Thymus (tissue), 14 donors: ENCODE results near the gene TMEM92. TPM values are rescaled to one million over a fixed set of nuclear protein-coding genes. Genes with fewer than 3 reads are reported as not detected.

Source experiments
- DNase-seq, 9 donors: peaks; one replicate each; pipeline ENCODE4 v3.0.0-alpha.2; 2013; ENCODE audit warnings: low spot score in 9 of 9, low read depth in 6 of 9, missing footprints in 1 of 9
- H3K27ac ChIP-seq, 2 donors: one replicate each; pipeline ENCODE4 v1.5.1; 2013; ENCODE audit warnings: control low read depth in 1 of 2, low read depth in 1 of 2, low read length in 1 of 2, mild to moderate bottlenecking in 1 of 2, moderate library complexity in 1 of 2
- H3K27me3 ChIP-seq, 2 donors: one replicate each; pipeline ENCODE4 v1.5.1; 2013; ENCODE audit warnings: low read length in 1 of 2; ENCODE audit not compliant: control insufficient read depth in 2 of 2, insufficient read depth in 1 of 2
- H3K36me3 ChIP-seq, 2 donors: one replicate each; pipeline ENCODE4 v1.5.1; 2013; ENCODE audit warnings: low read length in 1 of 2, mild to moderate bottlenecking in 1 of 2, moderate library complexity in 1 of 2; ENCODE audit not compliant: control insufficient read depth in 2 of 2, insufficient read depth in 2 of 2
- H3K4me1 ChIP-seq, 2 donors: one replicate each; pipeline ENCODE4 v1.5.1; 2013; ENCODE audit warnings: low read length in 2 of 2; ENCODE audit not compliant: control insufficient read depth in 2 of 2, insufficient read depth in 2 of 2
- H3K4me3 ChIP-seq, 2 donors: one replicate each; pipeline ENCODE4 v1.5.1; 2013; ENCODE audit warnings: low read length in 2 of 2, control low read depth in 1 of 2, mild to moderate bottlenecking in 1 of 2
- H3K9me3 ChIP-seq, 2 donors: one replicate each; pipeline ENCODE4 v1.5.1; 2013; ENCODE audit warnings: low read length in 1 of 2, mild to moderate bottlenecking in 1 of 2; ENCODE audit not compliant: control insufficient read depth in 2 of 2, insufficient read depth in 1 of 2
- WGBS: extraction: QIAGEN DNeasy Blood & Tissue Kit; methylation state at CpG from one replicate; pipeline ENCODE4 v1.1.7; 2013; 5-methylcytosine and 5-hydroxymethylcytosine counted together
- long read RNA-seq, 10 donors: transcript quantifications; one replicate each; lab custom pipeline, GENCODE V29; 2026
- polyA plus RNA-seq: library from polyadenylated mRNA; stranded (reverse); fragments of 200-250 nt; gene quantifications from one replicate; pipeline ENCODE4 v1.2.3, GENCODE V29; 2013
- total RNA-seq: library from RNA; stranded (reverse); fragments of 120-200 nt; gene quantifications from one replicate; pipeline ENCODE4 v1.2.4, GENCODE V29; 2013
- donor health status: healthy.

Gene TMEM92
- total RNA-seq (0.09 TPM), polyA plus RNA-seq (0.09 TPM)
- long read RNA-seq, donor 1 = 0 reads
- long read RNA-seq, donor 2 = 0 reads
- long read RNA-seq, donor 3 = 0 reads
- long read RNA-seq, donor 4 = 0 reads
- long read RNA-seq, donor 5, partial matches to known transcripts = 0 of 1 reads
- long read RNA-seq, donor 5, other reads (novel, unspliced or antisense) = 0 of 1 reads
- long read RNA-seq, donor 6 = 0 reads
- long read RNA-seq, donor 7 = 0 reads
- long read RNA-seq, donor 8 = 0 reads
- long read RNA-seq, donor 9 = 0 reads
- long read RNA-seq, donor 10 = 0 reads

DNA sequence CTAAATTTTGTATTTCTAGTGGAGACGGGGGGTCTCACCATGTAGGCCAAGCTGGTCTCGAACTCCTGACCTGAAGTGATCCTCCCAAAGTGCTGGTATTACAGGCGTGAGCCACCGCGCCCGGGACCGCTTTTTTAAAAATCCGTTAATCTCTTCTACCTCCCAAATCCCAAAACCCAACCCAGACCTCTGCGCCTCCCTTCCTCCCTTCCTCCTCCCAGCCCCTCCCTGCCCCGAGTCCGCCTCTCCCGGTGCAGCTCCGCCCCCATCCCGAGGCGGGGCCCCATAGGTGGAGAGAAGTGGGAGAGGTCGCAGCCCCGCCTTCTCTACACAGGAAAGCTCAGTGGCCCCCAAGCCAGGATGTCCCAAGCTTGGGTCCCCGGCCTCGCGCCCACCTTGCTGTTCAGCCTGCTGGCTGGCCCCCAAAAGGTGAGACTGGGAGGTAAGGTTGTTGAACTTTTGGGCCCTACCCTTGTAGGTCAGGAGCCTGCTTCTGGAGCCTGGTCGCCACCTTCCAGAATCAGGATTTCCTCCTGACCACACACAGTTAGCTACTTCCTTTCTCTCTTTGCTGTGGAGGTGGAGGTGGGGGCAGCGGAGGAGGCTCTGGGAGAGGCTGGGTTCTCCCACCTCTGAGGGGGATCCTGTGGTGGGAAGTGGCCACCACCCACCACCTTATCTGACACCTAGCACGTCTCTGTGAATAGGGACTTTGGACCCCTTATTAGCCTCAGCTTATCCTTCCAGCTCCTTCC is at the start of gene TMEM92:
Gene TMEM92, plus strand, starts transcription at position 325 of the 755 bp plus-strand sequence. Its CDS starts 36 bp downstream, at position 361.
- no peaks in the 10 kb centered on the region for H3K9me3 ChIP-seq
- H3K27ac ChIP-seq = no peak within 1 kb of the TSS
- DNase-seq = peak in 1 of 9 donors; percentile 21
- WGBS = 13% methylated on average over 23 of the region's 23 CpGs
- H3K4me1 ChIP-seq = peaks cover 0 to 5% of the 10 kb centered on the region in 2 donors
- H3K4me3 ChIP-seq = no peak within 1 kb of the TSS
- H3K27me3 ChIP-seq = peaks cover 24 to 57% of the 10 kb centered on the region in 2 donors
- no peaks in the 10 kb centered on the region for H3K36me3 ChIP-seq

DNA sequence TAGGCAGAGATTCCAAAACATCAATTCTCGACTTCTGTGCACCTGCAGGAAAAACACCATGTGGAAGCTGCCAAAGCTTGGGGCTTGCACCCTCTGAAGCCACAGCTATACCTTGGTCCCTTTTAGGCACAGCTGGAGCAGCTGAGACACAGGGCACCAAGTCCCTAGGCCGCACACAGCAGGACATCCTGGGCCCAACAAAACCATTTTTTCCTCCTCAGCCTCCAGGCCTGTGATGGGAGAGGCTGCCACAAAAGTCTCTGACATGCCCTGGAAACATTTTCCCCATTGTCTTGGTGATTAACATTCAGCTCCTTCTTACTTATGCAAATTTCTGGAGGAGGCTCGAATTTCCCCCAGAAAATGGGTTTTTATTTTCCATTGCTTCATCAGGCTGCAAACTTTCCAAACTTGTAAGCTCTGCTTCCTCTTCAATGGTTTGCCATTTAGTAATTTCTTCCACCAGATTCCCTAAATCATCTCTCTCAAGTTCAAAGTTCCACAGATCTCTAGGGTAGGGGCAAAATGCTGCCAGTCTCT is 48.5 kb upstream of the TMEM92 start:
- peaks cover 4 to 12% of the 10 kb centered on the region in 2 donors for H3K4me1 ChIP-seq
- H3K9me3 ChIP-seq = peaks cover 0 to 8% of the 10 kb centered on the region in 2 donors
- no peak overlapping the region for H3K27ac ChIP-seq
- H3K4me3 ChIP-seq = no peak overlapping the region
- DNase-seq = no peak
- H3K36me3 ChIP-seq = no peaks in the 10 kb centered on the region
- H3K27me3 ChIP-seq = no peaks in the 10 kb centered on the region
- 84% methylated on average over 3 of the region's 3 CpGs for WGBS

DNA sequence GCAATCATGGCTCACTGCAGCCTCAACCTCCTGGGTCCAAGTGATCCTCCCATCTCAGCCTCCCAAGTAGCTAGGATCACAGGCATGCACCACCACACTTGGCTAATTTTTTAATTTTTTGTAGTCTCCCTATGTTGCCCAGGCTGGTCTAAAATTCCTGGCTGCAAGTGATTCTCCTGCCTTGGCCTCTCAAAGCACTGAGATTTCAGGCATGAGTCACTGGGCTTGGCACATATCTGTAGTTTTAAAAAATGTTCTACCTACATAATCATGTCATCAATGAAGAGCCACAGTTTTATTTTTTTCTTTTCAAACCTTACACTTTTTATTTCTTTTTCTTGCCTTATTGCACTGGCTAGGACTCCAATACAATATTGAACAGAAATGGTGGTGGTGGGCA is 39.7 kb upstream of the TMEM92 start:
- H3K36me3 ChIP-seq = no peaks in the 10 kb centered on the region
- H3K27me3 ChIP-seq = peaks cover 0 to 2% of the 10 kb centered on the region in 2 donors
- no peak overlapping the region for H3K4me3 ChIP-seq
- no peak overlapping the region for H3K27ac ChIP-seq
- DNase-seq = no peak
- peaks cover 0 to 4% of the 10 kb centered on the region in 2 donors for H3K9me3 ChIP-seq
- no peaks in the 10 kb centered on the region for H3K4me1 ChIP-seq

DNA sequence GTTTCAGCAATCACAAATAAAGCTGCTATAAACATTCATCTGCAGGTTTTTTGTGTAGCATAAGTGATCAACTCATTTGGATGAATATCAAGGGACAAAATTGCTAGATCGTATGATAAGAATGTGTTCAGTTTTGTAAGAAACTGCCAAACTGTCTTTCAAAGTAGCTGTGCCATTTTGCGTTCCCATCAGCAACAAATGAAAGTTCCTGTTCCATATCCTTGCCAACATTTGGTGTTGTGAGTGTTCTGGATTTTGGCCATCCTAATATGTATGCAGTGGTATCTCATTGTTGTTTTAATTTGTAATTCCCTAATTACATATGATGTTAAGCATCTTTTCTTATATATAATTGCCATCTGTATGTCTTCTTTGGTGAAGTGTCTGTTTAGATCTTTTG is 36.4 kb upstream of the TMEM92 start:
- no peak overlapping the region for H3K4me3 ChIP-seq
- no peak overlapping the region for H3K27ac ChIP-seq
- H3K9me3 ChIP-seq = peaks cover 0 to 4% of the 10 kb centered on the region in 2 donors
- peaks cover 0 to 2% of the 10 kb centered on the region in 2 donors for H3K27me3 ChIP-seq
- WGBS = 90% methylated on average over 2 of the region's 2 CpGs
- DNase-seq = no peak
- H3K36me3 ChIP-seq = no peaks in the 10 kb centered on the region
- H3K4me1 ChIP-seq = no peaks in the 10 kb centered on the region

DNA sequence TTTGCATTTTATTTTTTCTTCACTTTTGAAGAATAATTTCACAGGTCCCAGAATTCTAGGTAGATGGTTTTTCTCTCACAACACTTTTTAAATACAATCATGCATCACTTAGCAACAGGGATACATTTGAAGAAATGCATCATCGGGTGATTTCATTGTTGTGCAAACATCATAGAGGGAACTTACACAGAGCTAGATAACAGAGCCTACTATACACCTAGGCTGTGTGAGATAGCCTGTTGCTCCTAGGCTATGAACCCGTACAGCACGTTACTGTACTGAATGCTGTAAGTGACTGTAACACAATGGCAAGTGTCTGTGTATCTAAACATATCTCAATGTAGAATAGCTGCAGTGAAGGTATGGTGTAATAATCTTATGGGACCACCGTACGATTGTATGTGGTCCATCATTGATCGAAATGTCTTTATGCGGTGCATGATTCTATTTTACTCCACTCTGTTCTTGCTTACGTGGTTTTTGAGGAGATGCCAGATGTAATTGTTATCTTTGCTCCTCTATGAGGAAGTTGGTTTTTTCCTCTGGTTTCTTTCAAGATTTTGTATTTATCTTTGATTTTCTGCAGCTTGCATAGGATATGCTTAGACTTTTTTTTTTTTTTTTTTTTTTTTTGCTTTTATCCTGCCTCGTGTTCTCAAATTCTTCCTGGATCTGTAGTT is 35.5 kb upstream of the TMEM92 start:
- Histone ChIP-seq H3K9me3 (peaks cover 0 to 4% of the 10 kb centered on the region in 2 donors), H3K36me3 (no peaks in the 10 kb centered on the region), H3K4me3 (no peak overlapping the region), H3K27me3 (peaks cover 0 to 2% of the 10 kb centered on the region in 2 donors), H3K4me1 (no peaks in the 10 kb centered on the region), H3K27ac (no peak overlapping the region)
- WGBS = 51% methylated on average over 9 of the region's 9 CpGs
- DNase-seq = no peak

DNA sequence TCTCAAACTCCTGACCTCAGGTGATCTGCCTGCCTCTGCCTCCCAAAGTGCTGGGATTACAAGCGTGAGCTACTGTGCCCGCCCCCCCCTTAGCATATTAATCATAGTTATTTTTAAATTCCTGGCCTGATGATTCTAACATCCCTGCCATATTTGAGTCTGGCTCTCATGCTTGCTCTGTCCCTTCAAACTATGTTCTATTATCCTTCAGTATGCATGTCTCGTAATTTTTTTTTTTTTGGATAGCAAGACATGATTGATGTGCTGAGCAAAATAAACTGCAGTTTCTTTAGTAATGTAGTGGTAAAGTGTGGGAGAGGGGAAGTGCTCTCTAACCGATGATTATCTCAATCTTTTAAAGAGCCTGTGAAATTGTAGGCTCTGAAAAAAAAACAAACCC is 34.3 kb upstream of the TMEM92 start:
- H3K36me3 ChIP-seq = no peaks in the 10 kb centered on the region
- no peak overlapping the region for H3K4me3 ChIP-seq
- no peak overlapping the region for H3K27ac ChIP-seq
- DNase-seq = no peak
- no peaks in the 10 kb centered on the region for H3K9me3 ChIP-seq
- no peaks in the 10 kb centered on the region for H3K4me1 ChIP-seq
- 47% methylated on average over 4 of the region's 4 CpGs for whole genome bisulfite sequencing
- peaks cover 0 to 2% of the 10 kb centered on the region in 2 donors for H3K27me3 ChIP-seq

DNA sequence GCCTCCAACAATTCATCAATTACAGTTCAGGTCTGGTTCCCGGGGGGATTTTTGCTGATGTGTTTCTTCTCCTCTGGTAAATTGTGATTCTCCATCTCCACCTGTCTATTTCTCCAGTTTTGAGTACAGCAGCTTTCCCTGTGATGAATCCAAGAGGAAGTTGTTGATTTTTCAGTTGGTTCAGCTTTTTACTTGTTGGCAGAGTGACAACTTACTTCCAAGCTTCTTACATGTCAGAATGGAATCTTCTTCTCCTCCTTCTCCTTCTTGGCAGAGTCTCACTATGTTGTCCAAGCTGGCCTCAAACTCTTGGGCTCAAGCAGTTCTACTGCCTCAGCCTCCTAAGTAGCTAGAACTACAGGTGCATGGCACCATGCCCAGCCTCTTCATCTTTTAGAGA is 33.4 kb upstream of the TMEM92 start:
- Histone ChIP-seq H3K4me3 (no peak overlapping the region), H3K27me3 (no peaks in the 10 kb centered on the region), H3K27ac (no peak overlapping the region), H3K9me3 (no peaks in the 10 kb centered on the region), H3K4me1 (no peaks in the 10 kb centered on the region), H3K36me3 (no peaks in the 10 kb centered on the region)
- WGBS = 100% methylated on average over 1 of the region's 1 CpG
- DNase-seq = no peak

DNA sequence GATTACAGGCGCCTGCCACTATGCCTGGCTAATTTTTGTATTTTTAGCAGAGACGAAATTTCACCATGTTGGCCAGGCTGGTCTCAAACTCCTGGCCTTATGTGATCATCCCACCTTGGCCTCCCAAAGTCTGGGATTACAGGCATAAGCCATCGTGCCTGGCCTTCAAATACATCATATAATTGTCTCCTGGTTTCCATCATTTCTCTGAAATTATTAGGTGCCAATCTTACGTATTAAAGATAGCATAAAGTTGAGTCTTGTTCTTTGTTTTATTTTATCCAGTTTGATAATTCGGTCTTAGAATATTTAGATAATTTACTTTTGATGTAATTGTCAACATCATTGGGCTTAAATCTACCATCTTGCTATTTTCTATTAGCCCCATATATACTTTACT is 32.8 kb upstream of the TMEM92 start:
- no peaks in the 10 kb centered on the region for H3K36me3 ChIP-seq
- 97% methylated on average over 5 of the region's 5 CpGs for WGBS
- no peak overlapping the region for H3K27ac ChIP-seq
- H3K9me3 ChIP-seq = no peaks in the 10 kb centered on the region
- H3K27me3 ChIP-seq = no peaks in the 10 kb centered on the region
- no peaks in the 10 kb centered on the region for H3K4me1 ChIP-seq
- H3K4me3 ChIP-seq = no peak overlapping the region
- DNase-seq = no peak

DNA sequence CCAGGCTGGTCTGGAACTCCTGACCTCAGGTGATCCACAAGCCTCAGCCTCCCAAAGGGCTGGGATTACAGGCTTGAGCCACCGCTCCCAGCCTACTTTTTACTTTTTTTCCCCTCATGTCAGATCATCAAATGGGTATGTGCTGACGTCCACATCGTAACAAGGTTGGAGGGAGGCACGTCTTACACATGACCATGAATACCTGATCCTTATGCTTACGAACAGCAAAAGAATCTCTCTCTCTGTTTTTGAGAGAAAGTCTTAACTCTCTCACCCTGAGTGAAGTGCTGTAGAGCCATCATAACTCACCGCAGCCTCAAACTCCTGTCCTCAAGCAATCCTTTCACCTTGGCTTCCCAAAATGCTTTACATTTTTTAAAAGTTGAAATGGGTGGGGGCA is 29.5 kb upstream of the TMEM92 start:
- no peak overlapping the region for H3K27ac ChIP-seq
- no peaks in the 10 kb centered on the region for H3K4me1 ChIP-seq
- 96% methylated on average over 6 of the region's 6 CpGs for WGBS
- H3K27me3 ChIP-seq = no peaks in the 10 kb centered on the region
- no peak overlapping the region for H3K4me3 ChIP-seq
- no peak for DNase-seq
- H3K9me3 ChIP-seq = peaks cover 0 to 3% of the 10 kb centered on the region in 2 donors
- H3K36me3 ChIP-seq = no peaks in the 10 kb centered on the region
